SK-N-MC (cell line): Measurements from ENCODE around the gene PGA4.

Experiments
- EZH2 ChIP-seq: fragments of 200-600 bp; sonication (generic); IDR thresholded peaks from one replicate; pipeline ENCODE4 v1.6.1; 2017; ENCODE audit warnings: antibody characterized with exemption
- FOXP2 ChIP-seq: optimal IDR thresholded peaks from 2 replicates; pipeline ENCODE3; 2011; ENCODE audit warnings: mild to moderate bottlenecking, moderate library complexity; ENCODE audit not compliant: insufficient read depth; ENCODE audit errors: extremely low read length, control extremely low read depth
- POLR2AphosphoS5 ChIP-seq: IDR thresholded peaks from 2 replicates; pipeline ENCODE4 v1.6.1; 2012; ENCODE audit warnings: mild to moderate bottlenecking, low read depth, low read length, borderline replicate concordance

GRCh38 chr11:61279934-61280659 is 58.0 kb downstream of the PGA4 start:
- TF ChIP-seq EZH2 = no peak
- no peak for TF ChIP-seq POLR2AphosphoS5
- TF ChIP-seq FOXP2 = no peak
